Breast epithelium (tissue), 4 donors: ENCODE results near the gene NOL6. TPM values are rescaled to one million over a fixed set of nuclear protein-coding genes. Genes with fewer than 3 reads are reported as not detected.

ENCODE experiments used
- DNase-seq, 2 donors: peaks; one replicate each; pipeline ENCODE4 v3.0.0-alpha.2; 2019; ENCODE audit warnings: low spot score in 2 of 2
- H3K27ac ChIP-seq, 2 donors: fragments of 200-600 bp; sonication (generic) in 1 of 2; one replicate each; pipeline ENCODE4 v1.5.1; 2016 to 2019; ENCODE audit warnings: mild to moderate bottlenecking in 1 of 2
- H3K27me3 ChIP-seq, 2 donors: fragments of 200-600 bp; sonication (generic) in 1 of 2; one replicate each; pipeline versions ENCODE4 v1.5.1 to v1.6.0; 2017 to 2019; ENCODE audit warnings: control low read depth in 1 of 2, mild to moderate bottlenecking in 1 of 2
- H3K36me3 ChIP-seq: fragments of 200-600 bp; one replicate; pipeline ENCODE4 v1.5.1; 2019
- H3K4me1 ChIP-seq, 2 donors: fragments of 200-600 bp; sonication (generic); one replicate each; pipeline ENCODE4 v1.5.1; 2016 to 2019; ENCODE audit warnings: control low read depth in 1 of 2
- H3K4me3 ChIP-seq, 3 donors: fragments of 200-600 bp; sonication (generic); 1 replicate in 2 of 3; 2 replicates in 1 of 3; pipeline ENCODE4 v1.5.1; 2016 to 2019; ENCODE audit warnings: mild to moderate bottlenecking in 3 of 3, moderate library complexity in 2 of 3
- H3K9me3 ChIP-seq, 2 donors: fragments of 200-600 bp; sonication (generic) in 1 of 2; one replicate each; pipeline ENCODE4 v1.5.1; 2016 to 2019; ENCODE audit warnings: control low read depth in 1 of 2
- POLR2A ChIP-seq: fragments of 450-650 bp; IDR thresholded peaks from one replicate; pipeline ENCODE4 v1.6.1; 2016; ENCODE audit warnings: antibody characterized with exemption, mild to moderate bottlenecking, moderate library complexity
- POLR2AphosphoS5 ChIP-seq, 3 donors: sonication (generic); formaldehyde crosslinking; IDR thresholded peaks; one replicate each; pipeline ENCODE4 v1.6.1; 2017; ENCODE audit warnings: antibody characterized with exemption in 3 of 3
- intact Hi-C: fragments of 100-400 bp; cut with DNase I; formaldehyde crosslinking; loops from one replicate; pipeline ENCODE4 v1.15.1; 2023; ENCODE audit warnings: low total_unique reads
- total RNA-seq, 3 donors: library from RNA; depleted of rRNA; stranded (reverse); fragments of >200 nt; gene quantifications; one replicate each; pipeline ENCODE4 v1.1.0, GENCODE V29; 2016
- TF ChIP-seq, protein P1 (sequence below), 3 donors: fragments of 450-650 bp; IDR thresholded peaks; one replicate each; pipeline ENCODE4 v1.5.1; 2016 to 2017; ENCODE audit warnings: antibody characterized with exemption in 3 of 3, mild to moderate bottlenecking in 3 of 3, moderate library complexity in 3 of 3

Gene NOL6
- total RNA-seq, 3 donors from 2014 or later: 14.2 to 23.9 (median 22.3) TPM

DNA sequence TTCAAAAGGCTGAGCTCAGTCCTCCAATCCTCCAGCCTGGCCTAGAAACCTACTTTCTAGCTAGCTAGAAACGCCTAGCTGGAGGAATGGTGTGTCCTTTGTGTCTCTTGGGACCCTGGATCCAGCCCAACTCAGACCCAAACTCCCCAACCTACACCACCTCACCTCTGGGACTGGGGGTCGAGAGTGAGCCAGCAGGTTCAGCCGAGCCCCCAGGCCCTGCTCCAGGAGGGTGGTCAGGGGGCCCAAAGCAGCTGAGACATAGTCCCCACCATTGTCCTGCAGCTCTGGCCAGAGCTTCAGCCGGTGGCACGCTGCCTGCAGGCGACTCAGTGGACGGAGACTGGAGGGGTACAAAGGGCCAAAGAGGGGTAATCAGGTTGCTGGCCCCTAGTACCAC is 6.2 kb downstream of the NOL6 start:
- Histone ChIP-seq H3K9me3 (no peaks in the 10 kb centered on the region), H3K27me3 (no peaks in the 10 kb centered on the region), H3K36me3 (peaks cover 15% of the 10 kb centered on the region), H3K4me1 (peaks cover 0 to 8% of the 10 kb centered on the region in 2 donors), H3K27ac (no peak overlapping the region), H3K4me3 (no peak overlapping the region)
- no peak for DNase-seq
- intact Hi-C loops: no loop called here
- TF ChIP-seq POLR2A: no peak
- TF ChIP-seq, protein P1, sequence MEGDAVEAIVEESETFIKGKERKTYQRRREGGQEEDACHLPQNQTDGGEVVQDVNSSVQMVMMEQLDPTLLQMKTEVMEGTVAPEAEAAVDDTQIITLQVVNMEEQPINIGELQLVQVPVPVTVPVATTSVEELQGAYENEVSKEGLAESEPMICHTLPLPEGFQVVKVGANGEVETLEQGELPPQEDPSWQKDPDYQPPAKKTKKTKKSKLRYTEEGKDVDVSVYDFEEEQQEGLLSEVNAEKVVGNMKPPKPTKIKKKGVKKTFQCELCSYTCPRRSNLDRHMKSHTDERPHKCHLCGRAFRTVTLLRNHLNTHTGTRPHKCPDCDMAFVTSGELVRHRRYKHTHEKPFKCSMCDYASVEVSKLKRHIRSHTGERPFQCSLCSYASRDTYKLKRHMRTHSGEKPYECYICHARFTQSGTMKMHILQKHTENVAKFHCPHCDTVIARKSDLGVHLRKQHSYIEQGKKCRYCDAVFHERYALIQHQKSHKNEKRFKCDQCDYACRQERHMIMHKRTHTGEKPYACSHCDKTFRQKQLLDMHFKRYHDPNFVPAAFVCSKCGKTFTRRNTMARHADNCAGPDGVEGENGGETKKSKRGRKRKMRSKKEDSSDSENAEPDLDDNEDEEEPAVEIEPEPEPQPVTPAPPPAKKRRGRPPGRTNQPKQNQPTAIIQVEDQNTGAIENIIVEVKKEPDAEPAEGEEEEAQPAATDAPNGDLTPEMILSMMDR (IDR thresholded peaks at IDR 0.05): no peak
- no peak for TF ChIP-seq POLR2AphosphoS5 (IDR thresholded peaks at IDR 0.05)

DNA sequence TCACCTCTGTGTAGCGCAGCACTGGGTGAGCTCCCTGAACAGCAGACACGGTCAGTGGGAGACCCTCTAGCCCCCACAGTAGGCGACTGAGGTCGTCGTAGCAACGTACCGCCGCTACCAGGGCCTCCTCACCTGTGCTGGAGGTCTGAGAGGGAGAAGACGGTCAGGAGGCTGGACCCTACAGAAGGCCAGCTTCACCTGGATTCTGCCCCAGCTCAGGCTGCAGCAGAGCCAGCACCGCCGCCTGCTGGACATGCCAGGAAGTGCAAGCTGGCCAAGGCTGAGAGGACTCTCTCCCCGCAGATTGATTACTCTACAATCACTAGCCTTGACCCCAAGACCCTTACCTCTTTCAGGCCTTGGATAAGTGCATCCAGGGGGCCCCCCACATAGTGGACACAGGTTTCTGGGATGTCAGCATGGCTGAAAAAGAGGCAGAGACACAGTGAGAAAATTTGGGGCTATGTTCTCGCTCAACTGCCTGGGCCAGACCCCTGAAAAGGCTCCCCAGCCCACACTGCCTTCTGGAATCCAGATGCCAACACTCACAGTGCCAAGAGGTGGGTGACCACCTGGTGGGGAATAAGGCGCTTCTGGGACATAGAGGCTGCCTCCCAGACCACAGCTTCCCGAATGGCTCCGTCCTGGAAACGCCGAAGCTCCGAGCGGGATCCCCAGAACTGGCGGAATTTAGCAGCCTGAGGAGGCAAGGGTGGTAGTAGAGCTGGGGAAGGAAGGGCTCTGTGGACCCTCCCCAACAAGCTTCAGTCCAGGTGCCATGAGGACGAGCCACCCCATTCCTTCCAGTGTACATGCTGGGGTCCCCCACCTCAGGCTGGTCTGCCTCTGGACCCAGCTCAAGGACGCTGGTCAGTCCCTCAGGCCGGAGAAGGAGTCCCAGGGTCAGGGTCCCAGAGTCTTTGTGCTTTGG is 6.9 kb downstream of the NOL6 start:
- peaks cover 0 to 2% of the 10 kb centered on the region in 2 donors for H3K4me1 ChIP-seq
- H3K9me3 ChIP-seq: no peaks in the 10 kb centered on the region
- intact Hi-C loops: no loop called here
- TF ChIP-seq POLR2A (no peak), POLR2AphosphoS5 (IDR thresholded peaks at IDR 0.05) (no peak)
- TF ChIP-seq, protein P1 (IDR thresholded peaks at IDR 0.05): peak; percentile 89 to 93 (median 89)
- no peak overlapping the region for H3K27ac ChIP-seq
- DNase-seq: peak in 1 of 2 donors; percentile 68
- no peak overlapping the region for H3K4me3 ChIP-seq
- no peaks in the 10 kb centered on the region for H3K27me3 ChIP-seq
- peaks cover 16% of the 10 kb centered on the region for H3K36me3 ChIP-seq

DNA sequence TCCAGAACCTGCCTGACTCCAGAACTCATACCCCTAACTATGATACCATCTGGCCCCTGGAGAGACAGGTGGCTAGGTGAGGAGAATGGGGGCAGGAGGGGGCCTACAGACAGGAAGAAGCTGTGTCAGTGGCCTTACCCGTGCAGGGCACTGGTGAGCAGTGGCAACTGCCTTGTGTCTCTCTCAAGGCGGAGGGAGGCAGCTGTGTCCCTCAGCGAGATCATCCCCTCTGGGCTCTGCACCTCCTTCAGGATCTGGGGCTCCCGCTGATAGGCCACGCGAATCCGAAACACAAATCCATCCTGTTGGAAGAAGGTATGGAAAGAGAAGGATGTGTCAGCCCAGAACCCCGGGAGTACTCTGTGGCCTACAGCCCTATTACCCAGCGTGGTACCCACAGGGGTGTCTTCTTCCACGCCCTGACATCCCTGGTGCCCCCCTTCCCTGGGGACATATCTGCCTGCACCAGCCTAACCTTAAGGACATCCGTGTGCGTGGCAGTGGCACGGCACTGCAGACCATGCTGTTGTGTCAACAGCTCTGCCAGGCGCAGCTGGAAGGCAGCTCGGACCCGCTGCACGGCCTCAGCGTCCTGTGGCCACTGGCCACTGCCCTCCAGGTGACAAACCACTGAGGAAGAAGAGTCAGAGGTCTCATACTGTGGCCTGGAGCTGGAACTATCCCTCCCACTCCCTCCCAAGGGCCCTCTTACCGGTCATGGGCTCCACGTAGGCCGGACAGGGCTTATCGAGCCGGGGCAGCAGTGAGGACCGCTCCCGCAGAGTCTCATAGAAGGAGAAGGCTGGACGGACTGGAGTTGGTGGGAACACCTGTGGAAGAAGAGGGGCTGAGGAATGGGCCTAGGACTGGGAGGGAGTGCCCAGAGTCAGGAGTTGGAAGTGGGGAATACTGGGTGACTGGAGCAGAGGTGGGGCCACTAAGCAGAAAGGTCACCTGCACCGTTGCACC is 7.8 kb downstream of the NOL6 start:
- Histone ChIP-seq H3K9me3 (no peaks in the 10 kb centered on the region), H3K27ac (no peak overlapping the region), H3K4me3 (no peak overlapping the region), H3K4me1 (no peaks in the 10 kb centered on the region), H3K27me3 (no peaks in the 10 kb centered on the region), H3K36me3 (peaks cover 16% of the 10 kb centered on the region)
- DNase-seq: no peak
- TF ChIP-seq POLR2A (no peak), POLR2AphosphoS5 (IDR thresholded peaks at IDR 0.05) (no peak)
- TF ChIP-seq, protein P1 (IDR thresholded peaks at IDR 0.05): no peak
- intact Hi-C loops: no loop called here

DNA sequence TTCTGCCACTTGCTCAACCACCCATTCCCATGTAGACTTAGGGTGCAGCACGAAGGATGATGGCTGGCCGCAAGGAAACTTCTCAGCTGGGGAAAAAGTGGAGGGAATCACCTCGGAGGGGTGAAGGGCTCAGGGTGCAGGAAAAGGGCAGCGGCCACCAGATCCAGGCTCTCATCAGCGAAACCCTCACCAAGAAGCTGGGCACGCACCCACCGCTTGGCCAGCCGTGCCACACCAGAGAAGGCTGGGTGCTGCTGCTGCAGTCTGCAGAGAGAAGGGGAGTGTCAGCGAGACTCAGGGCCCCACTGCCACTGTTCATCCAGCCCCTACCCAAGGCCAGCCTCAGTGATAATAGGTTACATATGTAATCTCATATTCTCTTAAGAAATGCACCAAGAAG is 8.6 kb downstream of the NOL6 start:
- Histone ChIP-seq H3K36me3 (peaks cover 16% of the 10 kb centered on the region), H3K4me3 (no peak overlapping the region), H3K27ac (no peak overlapping the region), H3K4me1 (no peaks in the 10 kb centered on the region), H3K27me3 (no peaks in the 10 kb centered on the region), H3K9me3 (no peaks in the 10 kb centered on the region)
- intact Hi-C loops: no loop called here
- no peak for DNase-seq
- TF ChIP-seq POLR2AphosphoS5 (IDR thresholded peaks at IDR 0.05) (no peak), POLR2A (no peak)
- TF ChIP-seq, protein P1 (IDR thresholded peaks at IDR 0.05): no peak
